ENCODE results near the gene CTXND1.

Gene CTXND1

GRCh38 chr15:80216911-80217310 lies 35.1 kb downstream of the CTXND1 start:
- Histone ChIP-seq H3K4me3 (ENCODE audit: low read length) (no peak overlapping the region), H2AFZ (ENCODE audit: low read depth, low read length) (no peak overlapping the region), H3K9me3 (ENCODE audit: low read length) (no peaks in the 10 kb centered on the region)

GRCh38 chr15:80216141-80216540 lies 35.9 kb downstream of the CTXND1 start:
- Histone ChIP-seq H3K27me3 (ENCODE audit: insufficient read depth, low read length) (no peaks in the 10 kb centered on the region), H2AFZ (ENCODE audit: low read depth, low read length) (no peak overlapping the region), H3K4me1 (ENCODE audit: insufficient read depth, low read length) (peaks cover 3% of the 10 kb centered on the region), H3K4me3 (ENCODE audit: low read length) (no peak overlapping the region), H3K9me3 (ENCODE audit: low read length) (no peaks in the 10 kb centered on the region), H3K36me3 (ENCODE audit: insufficient read depth, low read length) (no peaks in the 10 kb centered on the region)

More at GRCh38 chr15:80216911-80217310, 35.1 kb downstream of the CTXND1 start:
- Histone ChIP-seq H3K36me3 (ENCODE audit: insufficient read depth, low read length) (no peaks in the 10 kb centered on the region), H3K4me1 (ENCODE audit: insufficient read depth, low read length) (no peaks in the 10 kb centered on the region), H3K27me3 (ENCODE audit: insufficient read depth, low read length) (no peaks in the 10 kb centered on the region)

GRCh38 chr15:80214910-80215309 lies 37.1 kb downstream of the CTXND1 start:
- Histone ChIP-seq H3K36me3 (ENCODE audit: insufficient read depth, low read length) (no peaks in the 10 kb centered on the region), H3K27me3 (ENCODE audit: insufficient read depth, low read length) (no peaks in the 10 kb centered on the region), H3K4me1 (ENCODE audit: insufficient read depth, low read length) (peaks cover 9% of the 10 kb centered on the region), H3K9me3 (ENCODE audit: low read length) (no peaks in the 10 kb centered on the region), H3K4me3 (ENCODE audit: low read length) (no peak overlapping the region), H2AFZ (ENCODE audit: low read depth, low read length) (no peak overlapping the region)

GRCh38 chr15:80211976-80212375 lies 40.0 kb downstream of the CTXND1 start:
- no peaks in the 10 kb centered on the region for H3K36me3 ChIP-seq (ENCODE audit: insufficient read depth, low read length)
- peaks cover 9% of the 10 kb centered on the region for H3K4me1 ChIP-seq (ENCODE audit: insufficient read depth, low read length)
- no peak overlapping the region for H3K4me3 ChIP-seq (ENCODE audit: low read length)
- H3K27me3 ChIP-seq (ENCODE audit: insufficient read depth, low read length), result no peaks in the 10 kb centered on the region
- no peaks in the 10 kb centered on the region for H3K9me3 ChIP-seq (ENCODE audit: low read length)
- H2AFZ ChIP-seq (ENCODE audit: low read depth, low read length), result no peak overlapping the region

- H2AFZ ChIP-seq (ENCODE audit: low read depth, low read length), result no peak overlapping the region
- no peaks in the 10 kb centered on the region for H3K36me3 ChIP-seq (ENCODE audit: insufficient read depth, low read length)
- H3K27me3 ChIP-seq (ENCODE audit: insufficient read depth, low read length), result no peaks in the 10 kb centered on the region
- H3K9me3 ChIP-seq (ENCODE audit: low read length), result no peaks in the 10 kb centered on the region
- peaks cover 9% of the 10 kb centered on the region for H3K4me1 ChIP-seq (ENCODE audit: insufficient read depth, low read length)
- H3K4me3 ChIP-seq (ENCODE audit: low read length), result no peak overlapping the region
These were observed 41.1 kb downstream of the CTXND1 start for GRCh38 chr15:80210611-80211573.

GRCh38 chr15:80208758-80209734 lies 43.0 kb downstream of the CTXND1 start:
- no peak overlapping the region for H3K4me3 ChIP-seq (ENCODE audit: low read length)
- H3K36me3 ChIP-seq (ENCODE audit: insufficient read depth, low read length), result no peaks in the 10 kb centered on the region
- no peak overlapping the region for H2AFZ ChIP-seq (ENCODE audit: low read depth, low read length)
- no peaks in the 10 kb centered on the region for H3K27me3 ChIP-seq (ENCODE audit: insufficient read depth, low read length)
- peaks cover 9% of the 10 kb centered on the region for H3K4me1 ChIP-seq (ENCODE audit: insufficient read depth, low read length)
- no peaks in the 10 kb centered on the region for H3K9me3 ChIP-seq (ENCODE audit: low read length)

- H3K4me3 ChIP-seq (ENCODE audit: low read length), result no peak overlapping the region
- H3K9me3 ChIP-seq (ENCODE audit: low read length), result no peaks in the 10 kb centered on the region
- H3K4me1 ChIP-seq (ENCODE audit: insufficient read depth, low read length), result peaks cover 9% of the 10 kb centered on the region
- H3K36me3 ChIP-seq (ENCODE audit: insufficient read depth, low read length), result no peaks in the 10 kb centered on the region
- no peaks in the 10 kb centered on the region for H3K27me3 ChIP-seq (ENCODE audit: insufficient read depth, low read length)
- no peak overlapping the region for H2AFZ ChIP-seq (ENCODE audit: low read depth, low read length)
These were observed 44.1 kb downstream of the CTXND1 start for GRCh38 chr15:80207887-80208286.

GRCh38 chr15:80204231-80204630 lies 47.8 kb downstream of the CTXND1 start:
- no peaks in the 10 kb centered on the region for H3K4me1 ChIP-seq (ENCODE audit: insufficient read depth, low read length)

GRCh38 chr15:80203361-80203885 lies 48.6 kb downstream of the CTXND1 start:
- no peaks in the 10 kb centered on the region for H3K36me3 ChIP-seq (ENCODE audit: insufficient read depth, low read length)
- no peak overlapping the region for H3K4me3 ChIP-seq (ENCODE audit: low read length)
- H3K9me3 ChIP-seq (ENCODE audit: low read length), result no peaks in the 10 kb centered on the region
- no peak overlapping the region for H2AFZ ChIP-seq (ENCODE audit: low read depth, low read length)
- H3K4me1 ChIP-seq (ENCODE audit: insufficient read depth, low read length), result no peaks in the 10 kb centered on the region
- H3K27me3 ChIP-seq (ENCODE audit: insufficient read depth, low read length), result no peaks in the 10 kb centered on the region

More at GRCh38 chr15:80204231-80204630, 47.8 kb downstream of the CTXND1 start:
- no peaks in the 10 kb centered on the region for H3K9me3 ChIP-seq (ENCODE audit: low read length)
- no peak overlapping the region for H2AFZ ChIP-seq (ENCODE audit: low read depth, low read length)
- no peak overlapping the region for H3K4me3 ChIP-seq (ENCODE audit: low read length)
- no peaks in the 10 kb centered on the region for H3K36me3 ChIP-seq (ENCODE audit: insufficient read depth, low read length)
- no peaks in the 10 kb centered on the region for H3K27me3 ChIP-seq (ENCODE audit: insufficient read depth, low read length)

- Histone ChIP-seq H3K27me3 (ENCODE audit: insufficient read depth, low read length) (no peaks in the 10 kb centered on the region), H3K4me3 (ENCODE audit: low read length) (no peak overlapping the region), H3K9me3 (ENCODE audit: low read length) (no peaks in the 10 kb centered on the region), H2AFZ (ENCODE audit: low read depth, low read length) (no peak overlapping the region), H3K4me1 (ENCODE audit: insufficient read depth, low read length) (no peaks in the 10 kb centered on the region), H3K36me3 (ENCODE audit: insufficient read depth, low read length) (no peaks in the 10 kb centered on the region)
These were observed 49.2 kb downstream of the CTXND1 start for GRCh38 chr15:80202641-80203360.

- Histone ChIP-seq H3K27me3 (ENCODE audit: insufficient read depth, low read length) (no peaks in the 10 kb centered on the region), H3K4me1 (ENCODE audit: insufficient read depth, low read length) (no peaks in the 10 kb centered on the region), H2AFZ (ENCODE audit: low read depth, low read length) (no peak overlapping the region), H3K36me3 (ENCODE audit: insufficient read depth, low read length) (no peaks in the 10 kb centered on the region), H3K9me3 (ENCODE audit: low read length) (no peaks in the 10 kb centered on the region), H3K4me3 (ENCODE audit: low read length) (no peak overlapping the region)
These were observed 50.0 kb downstream of the CTXND1 start for GRCh38 chr15:80202016-80202315.

GRCh38 chr15:80201256-80202015 lies 50.6 kb downstream of the CTXND1 start:
- Histone ChIP-seq H3K4me3 (ENCODE audit: low read length) (no peak overlapping the region), H3K4me1 (ENCODE audit: insufficient read depth, low read length) (no peaks in the 10 kb centered on the region), H3K27me3 (ENCODE audit: insufficient read depth, low read length) (no peaks in the 10 kb centered on the region), H3K36me3 (ENCODE audit: insufficient read depth, low read length) (no peaks in the 10 kb centered on the region), H3K9me3 (ENCODE audit: low read length) (no peaks in the 10 kb centered on the region), H2AFZ (ENCODE audit: low read depth, low read length) (no peak overlapping the region)
